ENCODE data around the gene LIMS2. TPM values are rescaled to one million over a fixed set of nuclear protein-coding genes. Genes with fewer than 3 reads are reported as not detected.

LIMS2 gene
- polyA plus RNA-seq, 2 of the 4 experiments (the other 2 are of a cell fraction), result 1.2 to 6.1 TPM

- H3K27ac ChIP-seq, result no peak overlapping the region
- ATAC-seq (peak; percentile 20 to 38; a peak in 3 of 6 replicates), FAIRE-seq (no peak), DNase-seq (ENCODE audit: low read depth in 1 of 2, low spot score in 1 of 2) (no peak)
- peaks cover 24% of the 10 kb centered on the region for H3K9me3 ChIP-seq
- H3K4me1 ChIP-seq, result no peaks in the 10 kb centered on the region
- CTCF ChIA-PET, result interaction anchor here (0.7 kb wide), 1 partner anchor 17 kb away, joined by 3 read pairs; no protein-coding TSS in a partner anchor
- POLR2A ChIA-PET, result no interaction called here
- TF ChIP-seq FOXS1 (CRISPR knock-in tag; IDR thresholded peaks at IDR 0.05) (no peak), MAX (IDR thresholded peaks at IDR 0.05) (no peak), RNF2 (IDR thresholded peaks at IDR 0.05; ENCODE audit: borderline replicate concordance, low read depth) (no peak), CBX8 (IDR thresholded peaks at IDR 0.05) (no peak), HMGXB4 (CRISPR knock-in tag; IDR thresholded peaks at IDR 0.05; ENCODE audit: borderline replicate concordance) (no peak), POLR2AphosphoS2 (conservative IDR thresholded peaks at IDR 0.05; ENCODE audit: low read length) (no peak), USF2 (IDR thresholded peaks at IDR 0.05) (no peak), MYC (IDR thresholded peaks at IDR 0.05; ENCODE audit: borderline replicate concordance, low read length) (no peak), BCL3 (IDR thresholded peaks at IDR 0.05) (no peak), ZFP36 (IDR thresholded peaks at IDR 0.05; ENCODE audit: borderline replicate concordance, partially characterized antibody) (no peak), ZNF302 (CRISPR knock-in tag; IDR thresholded peaks at IDR 0.05) (no peak), RARB (CRISPR knock-in tag; IDR thresholded peaks at IDR 0.05) (no peak), HES2 (IDR thresholded peaks at IDR 0.05) (no peak)
- H3K4me2 ChIP-seq, result no peak overlapping the region
- H3K4me3 ChIP-seq, result no peak overlapping the region
- 57% methylated on average over 14 of the region's 25 CpGs for WGBS (ENCODE audit: missing lambda C conversion rate)
These were observed 67.0 kb downstream of the LIMS2 start for GRCh38 chr2:127608061-127609030.

- TF ChIP-seq PBX3 (IDR thresholded peaks at IDR 0.05) (no peak), ATOH8 (CRISPR knock-in tag; IDR thresholded peaks at IDR 0.05; ENCODE audit: low read depth) (no peak), EHF (CRISPR knock-in tag; IDR thresholded peaks at IDR 0.05) (no peak), ELK1 (IDR thresholded peaks at IDR 0.05; ENCODE audit: low read depth, low read length) (no peak), MYC (IDR thresholded peaks at IDR 0.05; ENCODE audit: borderline replicate concordance, low read length) (no peak), CTCF (IDR thresholded peaks at IDR 0.05) (no peak), KDM1A (IDR thresholded peaks at IDR 0.05; ENCODE audit: low read depth) (no peak), RCOR1 (IDR thresholded peaks at IDR 0.05; ENCODE audit: low read depth, low read length) (no peak), NFE2L2 (conservative IDR thresholded peaks at IDR 0.05; ENCODE audit: low read length) (no peak), POLR2A (IDR thresholded peaks at IDR 0.05; ENCODE audit: low read length) (no peak), RARB (CRISPR knock-in tag; IDR thresholded peaks at IDR 0.05) (no peak), CHD2 (IDR thresholded peaks at IDR 0.05; ENCODE audit: low read length, partially characterized antibody) (no peak), BHLHE40 (IDR thresholded peaks at IDR 0.05; ENCODE audit: low read depth, low read length) (no peak), FOXS1 (CRISPR knock-in tag; IDR thresholded peaks at IDR 0.05) (no peak), NR3C1 (IDR thresholded peaks at IDR 0.05) (no peak), ESRRA (IDR thresholded peaks at IDR 0.05; ENCODE audit: borderline replicate concordance, low read length) (no peak)
- H3K4me2 ChIP-seq, result no peak overlapping the region
- 71% methylated on average over 9 of the region's 9 CpGs for WGBS (ENCODE audit: missing lambda C conversion rate)
- no peak for FAIRE-seq
- H3K9me3 ChIP-seq, result peaks cover 23% of the 10 kb centered on the region; the same call in 2 of the 3 replicates
- ChIA-PET CTCF (interaction anchor here (1.4 kb wide), 1 partner anchor 68 kb away, joined by 3 read pairs; the partner anchor contains the start of gene LIMS2), POLR2A (no interaction called here)
- H3K4me3 ChIP-seq, result no peak overlapping the region
- no peak for ATAC-seq
- H3K4me1 ChIP-seq, result no peaks in the 10 kb centered on the region
- no peak overlapping the region for H3K27ac ChIP-seq
- DNase-seq (ENCODE audit: low read depth in 1 of 2, low spot score in 1 of 2), result no peak
These were observed 67.9 kb downstream of the LIMS2 start for GRCh38 chr2:127607399-127607908.
